HepG2 (cell line): ENCODE data around the gene PRSS8. TPM values are rescaled to one million over a fixed set of nuclear protein-coding genes. Genes with fewer than 3 reads are reported as not detected.

Experiments
- AGO1 ChIP-seq: fragments of 200-400 bp; formaldehyde crosslinking; IDR thresholded peaks from 2 replicates; pipeline ENCODE4 v1.6.1; 2017; ENCODE audit warnings: mild to moderate bottlenecking, low read depth, low read length, moderate library complexity; ENCODE audit not compliant: poor library complexity, severe bottlenecking
- AGO2 ChIP-seq: fragments of 200-400 bp; formaldehyde crosslinking; optimal IDR thresholded peaks from 2 replicates; pipeline ENCODE3; 2017; ENCODE audit warnings: mild to moderate bottlenecking, low read depth, low read length, moderate library complexity
- BRD4 ChIP-seq: sonication (generic); formaldehyde crosslinking; IDR thresholded peaks from 2 replicates; pipeline ENCODE4 v1.4.0; 2020; ENCODE audit warnings: missing genetic modification reagents
- GATAD1 ChIP-seq: IDR thresholded peaks from 2 replicates; pipeline ENCODE4 v1.6.1; 2016; ENCODE audit warnings: missing genetic modification reagents, missing compliant biosample characterization
- GFI1 ChIP-seq: sonication (generic); formaldehyde crosslinking; IDR thresholded peaks from 2 replicates; pipeline ENCODE4 v1.5.0; 2020; ENCODE audit warnings: missing genetic modification reagents, mild to moderate bottlenecking, borderline replicate concordance
- HDAC6 ChIP-seq: fragments of 200-600 bp; sonication (generic); IDR thresholded peaks from 2 replicates; pipeline ENCODE4 v1.7.0; 2017; ENCODE audit warnings: mild to moderate bottlenecking, antibody characterized with exemption, low read length, low read depth
- HMGA1 ChIP-seq: sonication (generic); formaldehyde crosslinking; conservative IDR thresholded peaks from 2 replicates; pipeline ENCODE4 v1.4.0; 2020; ENCODE audit warnings: missing genetic modification reagents
- HOXA5 ChIP-seq: sonication (generic); formaldehyde crosslinking; IDR thresholded peaks from 2 replicates; pipeline ENCODE4 v1.4.0; 2020; ENCODE audit warnings: missing genetic modification reagents
- ISX ChIP-seq: sonication (generic); formaldehyde crosslinking; conservative IDR thresholded peaks from 2 replicates; pipeline ENCODE4 v1.5.0; 2020; ENCODE audit warnings: missing genetic modification reagents
- PPARG ChIP-seq: conservative IDR thresholded peaks from 2 replicates; pipeline ENCODE4 v1.6.1; 2016; ENCODE audit warnings: missing biosample characterization, missing genetic modification reagents
- RORA ChIP-seq: sonication (generic); formaldehyde crosslinking; IDR thresholded peaks from 2 replicates; pipeline ENCODE4 v1.5.0; 2020; ENCODE audit warnings: mild to moderate bottlenecking, missing genetic modification reagents, moderate library complexity
- SMAD9 ChIP-seq: sonication (generic); formaldehyde crosslinking; IDR thresholded peaks from 2 replicates; pipeline ENCODE4 v1.5.1; 2020; ENCODE audit warnings: mild to moderate bottlenecking, missing genetic modification reagents
- SRSF1 ChIP-seq: fragments of 200-400 bp; formaldehyde crosslinking; optimal IDR thresholded peaks from 2 replicates; pipeline ENCODE3; 2017; ENCODE audit warnings: mild to moderate bottlenecking, low read depth, low read length, moderate library complexity
- ZNF138 ChIP-seq: sonication (generic); formaldehyde crosslinking; IDR thresholded peaks from 2 replicates; pipeline ENCODE4 v1.5.0; 2020; ENCODE audit warnings: mild to moderate bottlenecking, low read depth, missing genetic modification reagents
- ZNF275 ChIP-seq: sonication (generic); formaldehyde crosslinking; IDR thresholded peaks from 2 replicates; pipeline ENCODE4 v1.8.0; 2022; ENCODE audit warnings: missing genetic modification reagents, mild to moderate bottlenecking, inconsistent platforms, borderline replicate concordance
- ZNF335 ChIP-seq: sonication (generic); formaldehyde crosslinking; IDR thresholded peaks from 2 replicates; pipeline ENCODE4 v1.4.0; 2020; ENCODE audit warnings: missing genetic modification reagents
- ZNF460 ChIP-seq: sonication (generic); formaldehyde crosslinking; IDR thresholded peaks from 2 replicates; pipeline ENCODE4 v1.5.1; 2020; ENCODE audit warnings: missing genetic modification reagents, mild to moderate bottlenecking, borderline replicate concordance
- ZNF607 ChIP-seq: sonication (generic); formaldehyde crosslinking; IDR thresholded peaks from 2 replicates; pipeline ENCODE4 v1.5.1; 2020; ENCODE audit warnings: missing genetic modification reagents, mild to moderate bottlenecking, borderline replicate concordance
- ZNF629 ChIP-seq: sonication (generic); formaldehyde crosslinking; conservative IDR thresholded peaks from 2 replicates; pipeline ENCODE4 v1.5.0; 2020; ENCODE audit warnings: missing genetic modification reagents
- ZNF773 ChIP-seq: sonication (generic); formaldehyde crosslinking; IDR thresholded peaks from 2 replicates; pipeline ENCODE4 v1.4.0; 2020; ENCODE audit warnings: missing genetic modification reagents, borderline replicate concordance
- polyA plus RNA-seq, 8 experiments: library from polyadenylated mRNA; depleted of rRNA in 3 of 8; stranded (reverse) in 7 of 8; unstranded in 1 of 8; fragments of >200 nt; fragmentation: Illumina TruSeq in 4 of 8; extraction: Trizol in 4 of 8; gene quantifications; 2 replicates each; pipeline versions ENCODE4 v1.2.1 to v1.2.3, GENCODE V29; 2011 to 2016; ENCODE audit warnings: low read depth in 4 of 8, missing spikeins in 1 of 8, mixed read lengths in 1 of 8; ENCODE audit not compliant: insufficient read depth in 1 of 8
- total RNA-seq, 5 experiments: library from RNA; depleted of rRNA; stranded (reverse); fragments of >200 nt; fragmentation: Illumina TruSeq; extraction: Trizol; gene quantifications; 2 replicates each; pipeline ENCODE4 v1.2.3, GENCODE V29; 2016; ENCODE audit warnings: low read depth in 1 of 5
- TF ChIP-seq, protein P1 (sequence below): sonication (generic); formaldehyde crosslinking; IDR thresholded peaks from 2 replicates; pipeline ENCODE4 v1.5.1; 2020; ENCODE audit warnings: missing genetic modification reagents, mild to moderate bottlenecking, borderline replicate concordance
- TF ChIP-seq, protein P2 (sequence below): sonication (generic); formaldehyde crosslinking; conservative IDR thresholded peaks from 2 replicates; pipeline ENCODE4 v1.4.0; 2020; ENCODE audit warnings: missing genetic modification reagents
- TF ChIP-seq, protein P3 (sequence below): sonication (generic); formaldehyde crosslinking; conservative IDR thresholded peaks from 2 replicates; pipeline ENCODE4 v1.8.1; 2023; ENCODE audit warnings: missing genetic modification reagents

Gene PRSS8
- total and polyA plus RNA-seq, 2 of the 13 experiments (the other 11 are each of a cell fraction or from before 2014, with no cell fraction given), result 2.6 to 7.2 TPM

DNA sequence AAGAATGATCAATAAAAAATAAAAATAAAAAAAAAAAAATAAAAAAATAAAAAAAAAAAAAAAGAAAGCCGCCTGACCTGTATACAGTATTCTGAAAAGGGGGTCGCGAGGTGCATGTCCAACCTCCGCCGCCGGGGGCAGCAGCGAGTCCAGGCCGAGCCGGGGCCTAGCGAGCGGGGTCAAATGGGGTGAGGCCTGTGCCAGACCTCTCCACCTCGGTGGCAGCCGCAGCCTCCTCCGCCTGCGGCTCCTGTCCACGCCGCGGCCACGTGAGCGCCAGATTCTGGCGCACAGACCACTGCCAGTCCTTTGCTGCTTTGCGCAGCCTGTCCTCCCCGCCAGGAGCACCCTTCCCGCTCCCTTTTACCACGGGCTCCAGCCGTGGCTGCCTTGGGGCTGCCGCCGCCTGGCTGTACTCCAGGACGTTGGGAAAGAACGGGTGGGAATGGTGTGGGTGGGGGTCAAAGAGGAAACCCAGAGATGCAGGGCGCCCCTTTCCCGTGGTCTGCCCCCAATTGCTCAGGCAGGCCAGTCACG, 29.8 kb downstream of the PRSS8 start (continued):
- TF ChIP-seq, protein P1, sequence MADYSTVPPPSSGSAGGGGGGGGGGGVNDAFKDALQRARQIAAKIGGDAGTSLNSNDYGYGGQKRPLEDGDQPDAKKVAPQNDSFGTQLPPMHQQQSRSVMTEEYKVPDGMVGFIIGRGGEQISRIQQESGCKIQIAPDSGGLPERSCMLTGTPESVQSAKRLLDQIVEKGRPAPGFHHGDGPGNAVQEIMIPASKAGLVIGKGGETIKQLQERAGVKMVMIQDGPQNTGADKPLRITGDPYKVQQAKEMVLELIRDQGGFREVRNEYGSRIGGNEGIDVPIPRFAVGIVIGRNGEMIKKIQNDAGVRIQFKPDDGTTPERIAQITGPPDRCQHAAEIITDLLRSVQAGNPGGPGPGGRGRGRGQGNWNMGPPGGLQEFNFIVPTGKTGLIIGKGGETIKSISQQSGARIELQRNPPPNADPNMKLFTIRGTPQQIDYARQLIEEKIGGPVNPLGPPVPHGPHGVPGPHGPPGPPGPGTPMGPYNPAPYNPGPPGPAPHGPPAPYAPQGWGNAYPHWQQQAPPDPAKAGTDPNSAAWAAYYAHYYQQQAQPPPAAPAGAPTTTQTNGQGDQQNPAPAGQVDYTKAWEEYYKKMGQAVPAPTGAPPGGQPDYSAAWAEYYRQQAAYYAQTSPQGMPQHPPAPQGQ (CRISPR knock-in tag), result peak; percentile 73; the same call in 1 of the 2 replicates
- TF ChIP-seq PPARG (CRISPR knock-in tag) (peak; percentile 81), HDAC6 (no peak), AGO2 (no peak), ZNF629 (no peak; the same call in 1 of the 2 replicates), ZNF460 (peak; percentile 74; the same call in 1 of the 2 replicates), ZNF138 (peak; percentile 78; the same call in 1 of the 2 replicates), AGO1 (peak; percentile 58), GFI1 (CRISPR knock-in tag) (peak; percentile 71; the same call in 1 of the 2 replicates), SMAD9 (CRISPR knock-in tag) (peak; percentile 94; the same call in 1 of the 2 replicates), ISX (CRISPR knock-in tag) (peak; percentile 93; the same call in 1 of the 2 replicates), GATAD1 (CRISPR knock-in tag) (peak; percentile 83), RORA (no peak), ZNF607 (CRISPR knock-in tag) (peak; percentile 99), HOXA5 (CRISPR knock-in tag) (peak; percentile 96), HMGA1 (CRISPR knock-in tag) (no peak), BRD4 (CRISPR knock-in tag) (peak; percentile 79), ZNF335 (0 out of 2 replicates have a peak, but pooled peaks have one; percentile 78), ZNF773 (peak; percentile 94; the same call in 1 of the 2 replicates), SRSF1 (peak; percentile 71), ZNF275 (CRISPR knock-in tag) (peak; percentile 97)
- TF ChIP-seq, protein P2, sequence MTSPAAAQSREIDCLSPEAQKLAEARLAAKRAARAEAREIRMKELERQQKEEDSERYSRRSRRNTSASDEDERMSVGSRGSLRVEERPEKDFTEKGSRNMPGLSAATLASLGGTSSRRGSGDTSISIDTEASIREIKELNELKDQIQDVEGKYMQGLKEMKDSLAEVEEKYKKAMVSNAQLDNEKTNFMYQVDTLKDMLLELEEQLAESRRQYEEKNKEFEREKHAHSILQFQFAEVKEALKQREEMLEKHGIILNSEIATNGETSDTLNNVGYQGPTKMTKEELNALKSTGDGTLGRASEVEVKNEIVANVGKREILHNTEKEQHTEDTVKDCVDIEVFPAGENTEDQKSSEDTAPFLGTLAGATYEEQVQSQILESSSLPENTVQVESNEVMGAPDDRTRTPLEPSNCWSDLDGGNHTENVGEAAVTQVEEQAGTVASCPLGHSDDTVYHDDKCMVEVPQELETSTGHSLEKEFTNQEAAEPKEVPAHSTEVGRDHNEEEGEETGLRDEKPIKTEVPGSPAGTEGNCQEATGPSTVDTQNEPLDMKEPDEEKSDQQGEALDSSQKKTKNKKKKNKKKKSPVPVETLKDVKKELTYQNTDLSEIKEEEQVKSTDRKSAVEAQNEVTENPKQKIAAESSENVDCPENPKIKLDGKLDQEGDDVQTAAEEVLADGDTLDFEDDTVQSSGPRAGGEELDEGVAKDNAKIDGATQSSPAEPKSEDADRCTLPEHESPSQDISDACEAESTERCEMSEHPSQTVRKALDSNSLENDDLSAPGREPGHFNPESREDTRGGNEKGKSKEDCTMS, result peak; percentile 56; the same call in 1 of the 2 replicates
- TF ChIP-seq, protein P3, sequence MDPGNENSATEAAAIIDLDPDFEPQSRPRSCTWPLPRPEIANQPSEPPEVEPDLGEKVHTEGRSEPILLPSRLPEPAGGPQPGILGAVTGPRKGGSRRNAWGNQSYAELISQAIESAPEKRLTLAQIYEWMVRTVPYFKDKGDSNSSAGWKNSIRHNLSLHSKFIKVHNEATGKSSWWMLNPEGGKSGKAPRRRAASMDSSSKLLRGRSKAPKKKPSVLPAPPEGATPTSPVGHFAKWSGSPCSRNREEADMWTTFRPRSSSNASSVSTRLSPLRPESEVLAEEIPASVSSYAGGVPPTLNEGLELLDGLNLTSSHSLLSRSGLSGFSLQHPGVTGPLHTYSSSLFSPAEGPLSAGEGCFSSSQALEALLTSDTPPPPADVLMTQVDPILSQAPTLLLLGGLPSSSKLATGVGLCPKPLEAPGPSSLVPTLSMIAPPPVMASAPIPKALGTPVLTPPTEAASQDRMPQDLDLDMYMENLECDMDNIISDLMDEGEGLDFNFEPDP, result 0 out of 2 replicates have a peak, but pooled peaks have one; percentile 97
